Fibroblast of villous mesenchyme (primary cell): ENCODE measurements around the gene DVL1. TPM values are rescaled to one million over a fixed set of nuclear protein-coding genes. Genes with fewer than 3 reads are reported as not detected.

Experiments used
- DNase-seq: peaks from one replicate; pipeline ENCODE4 v3.0.0-alpha.2; 2010; ENCODE audit warnings: low read depth
- H3K4me3 ChIP-seq: 2 replicates; pipeline ENCODE4 v1.5.1; 2011; ENCODE audit warnings: low read depth, mild to moderate bottlenecking, low read length
- CTCF ChIP-seq: IDR thresholded peaks from 2 replicates; pipeline ENCODE4 v1.5.1; 2012; ENCODE audit warnings: low read depth, mild to moderate bottlenecking, low read length; ENCODE audit not compliant: insufficient read depth
- total RNA-seq: library from RNA; depleted of rRNA; stranded (reverse); fragments of >200 nt; gene quantifications from 2 replicates; pipeline ENCODE4 v1.2.3, GENCODE V29; 2012

Gene DVL1
- total RNA-seq, 1 donor, result 69.5 TPM

DNA sequence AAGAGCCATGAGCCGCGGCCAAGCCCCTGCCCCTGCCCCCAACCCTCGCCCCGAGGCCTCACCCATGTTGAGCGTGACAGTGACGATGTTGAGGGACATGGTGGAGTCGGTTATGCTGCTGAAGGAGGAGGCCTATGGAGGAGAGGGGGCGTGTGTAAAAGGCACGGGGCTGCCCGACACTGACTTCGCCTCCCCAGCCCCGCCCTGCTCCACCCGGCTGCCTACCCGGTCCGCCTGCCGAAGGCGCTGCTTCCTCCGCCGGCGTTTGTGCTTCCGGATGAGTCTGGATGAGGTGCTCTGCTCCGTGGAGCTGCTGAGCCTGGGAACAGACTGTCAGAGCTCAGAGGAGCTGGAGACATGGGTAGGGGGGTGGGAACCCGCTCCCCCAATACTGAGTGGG is 9.0 kb downstream of the DVL1 start:
- no peak for TF ChIP-seq CTCF
- no peak overlapping the region for H3K4me3 ChIP-seq
- no peak for DNase-seq

GRCh38 chr1:1338278-1338677 is 10.9 kb downstream of the DVL1 start:
- TF ChIP-seq CTCF, result no peak
- no peak overlapping the region for H3K4me3 ChIP-seq
- no peak for DNase-seq

DNA sequence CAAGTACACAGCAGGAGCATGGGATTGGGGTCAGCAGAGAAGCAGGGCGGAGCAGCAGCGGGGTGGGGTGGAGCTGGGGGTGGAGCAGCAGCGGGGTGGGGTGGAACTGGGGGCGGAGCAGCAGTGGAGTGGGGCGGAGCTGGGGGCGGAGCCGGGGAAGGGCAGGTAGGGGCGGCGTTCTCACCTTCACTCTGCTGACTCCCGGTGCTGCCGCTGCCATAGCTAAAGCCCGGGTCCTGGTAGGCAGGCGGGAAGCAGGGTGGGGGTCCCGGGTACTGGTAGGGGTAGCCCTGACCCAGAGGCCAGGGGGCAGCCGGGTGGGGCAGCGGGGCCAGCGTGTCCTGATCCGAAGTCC is 11.4 kb downstream of the DVL1 start:
- no peak overlapping the region for H3K4me3 ChIP-seq
- TF ChIP-seq CTCF, result no peak
- no peak for DNase-seq

DNA sequence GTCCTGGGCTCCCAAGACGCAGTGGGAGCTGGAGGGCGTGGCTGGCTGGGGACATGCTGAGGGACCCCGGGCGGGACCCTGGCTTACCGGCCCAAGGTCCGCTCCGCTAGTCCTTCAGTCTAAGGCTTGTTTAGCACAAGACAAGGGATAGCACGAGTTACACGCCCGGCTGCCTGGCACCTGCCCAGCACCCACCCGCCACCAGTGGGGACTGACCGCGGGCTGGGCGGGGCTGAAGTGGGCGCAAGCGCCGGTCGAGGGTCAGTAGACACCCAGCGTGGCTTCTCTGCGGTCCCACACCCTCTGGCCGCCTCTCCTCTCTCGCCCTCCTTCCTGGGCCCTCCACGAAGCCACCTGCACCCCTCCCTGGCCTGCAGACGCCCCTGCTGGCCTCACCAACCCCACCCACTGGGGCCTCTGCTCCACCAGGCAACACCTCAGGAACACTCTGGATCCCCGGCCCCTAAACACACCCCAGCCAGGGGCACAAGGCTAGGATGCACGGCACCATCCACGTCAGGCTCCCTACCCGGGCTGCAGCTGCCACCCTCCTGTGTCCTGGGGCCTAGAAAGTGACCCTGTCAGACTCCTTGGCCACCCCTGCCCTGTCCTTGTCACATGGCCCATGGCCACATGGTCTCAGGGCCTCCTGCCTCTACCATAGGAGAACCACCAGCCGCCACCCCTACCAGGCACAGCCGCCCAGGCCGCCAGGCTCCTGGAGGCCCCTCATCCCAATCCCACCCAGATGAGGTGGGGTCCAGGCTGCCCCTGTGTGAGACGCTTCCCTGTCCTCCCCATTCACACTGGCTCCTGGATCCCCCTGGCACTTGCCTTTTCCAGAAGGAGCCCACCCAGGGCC is 12.1 kb downstream of the DVL1 start:
- DNase-seq, result no peak
- TF ChIP-seq CTCF, result no peak
- no peak overlapping the region for H3K4me3 ChIP-seq

- DNase-seq, result no peak
- no peak for TF ChIP-seq CTCF
These were observed 12.8 kb downstream of the DVL1 start for GRCh38 chr1:1336446-1336845.

GRCh38 chr1:1335792-1336248 is 13.4 kb downstream of the DVL1 start:
- no peak for TF ChIP-seq CTCF
- no peak overlapping the region for H3K4me3 ChIP-seq
- DNase-seq, result no peak

More at GRCh38 chr1:1336446-1336845, 12.8 kb downstream of the DVL1 start:
- H3K4me3 ChIP-seq, result no peak overlapping the region

- no peak overlapping the region for H3K4me3 ChIP-seq
- DNase-seq, result no peak
These were observed 13.9 kb downstream of the DVL1 start for GRCh38 chr1:1335283-1335682.

More at GRCh38 chr1:1335283-1335682, 13.9 kb downstream of the DVL1 start:
- no peak for TF ChIP-seq CTCF
